NCI-H1417 treated with DMSO at 0.1 percent for 48 hours (cell line): ENCODE data around the gene AFG3L2.
"Not testable (repeated sequence)": the region's sequence is repeated elsewhere in the genome, so short reads cannot be mapped to it uniquely, and the experiment has no call there.

Source experiments
- DNase-seq: peaks from one replicate; lab custom pipeline; 2025; lab: John Stamatoyannopoulos, UW

AFG3L2 gene

GRCh38 chr18:12376754-12377555 lies at the start of gene AFG3L2:
Gene AFG3L2 (minus strand): TSS chr18:12377227. CDS start chr18:12377082, 145 bp downstream.
- peak; percentile 93 for DNase-seq

- no peak for DNase-seq
Observed at GRCh38 chr18:12424252-12424651, 47.2 kb upstream of the AFG3L2 start.

GRCh38 chr18:12423820-12424219 lies 46.8 kb upstream of the AFG3L2 start:
- no peak for DNase-seq

- DNase-seq = no peak
Observed at GRCh38 chr18:12423393-12423792, 46.4 kb upstream of the AFG3L2 start.

DNA sequence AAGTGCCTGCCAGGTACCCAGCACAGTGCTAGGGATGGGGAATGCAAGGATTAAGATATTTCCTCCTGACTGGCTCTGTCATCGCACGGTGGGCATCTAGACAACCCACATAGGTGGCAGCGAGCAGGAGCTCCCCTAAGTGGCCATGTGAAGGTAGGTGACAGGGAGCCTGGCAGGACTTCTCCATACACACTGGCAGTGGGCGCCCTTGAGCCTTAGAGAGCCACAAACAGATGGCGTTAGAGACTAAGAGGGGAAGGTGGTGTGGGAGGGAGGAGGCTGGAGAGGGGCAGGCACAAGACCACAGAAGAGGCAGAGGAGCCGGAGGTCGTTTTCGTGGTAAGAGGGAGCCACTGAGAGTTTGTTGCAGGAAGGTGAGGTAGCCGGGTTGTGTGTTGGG lies 45.9 kb upstream of the AFG3L2 start:
- no peak for DNase-seq

GRCh38 chr18:12421732-12422131 lies 44.7 kb upstream of the AFG3L2 start:
- DNase-seq = no peak

DNA sequence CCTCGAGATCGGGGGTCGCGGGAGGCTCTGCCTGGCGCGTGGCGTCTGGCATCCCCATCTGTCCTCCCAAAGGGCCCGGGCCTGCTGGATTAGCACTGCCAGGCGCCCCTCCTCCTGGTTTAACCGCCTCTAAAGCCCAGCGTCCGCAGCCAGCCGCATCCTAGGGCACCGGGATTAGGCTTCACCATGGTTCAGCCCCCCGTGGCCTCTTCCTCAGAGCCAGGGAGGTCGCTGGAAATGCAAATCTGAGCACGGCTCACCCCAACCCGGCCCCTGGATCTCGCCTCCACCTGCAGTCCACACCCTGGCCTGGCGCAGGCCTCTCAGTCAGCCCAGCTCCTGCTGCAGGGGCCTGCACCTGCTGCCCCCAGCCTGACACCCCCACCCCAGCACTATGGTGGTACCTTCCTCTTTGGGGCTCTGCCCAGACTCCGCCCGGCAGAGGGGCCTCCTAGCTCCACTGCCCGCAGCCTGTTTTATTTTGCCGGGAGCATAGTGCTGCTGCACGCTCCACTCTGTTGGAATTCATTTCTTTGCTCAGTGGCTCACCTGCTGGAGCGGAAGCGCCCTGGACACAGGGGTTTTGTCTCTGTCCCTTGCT lies 43.9 kb upstream of the AFG3L2 start:
- peak; percentile 2 for DNase-seq

- no peak for DNase-seq
Observed at GRCh38 chr18:12417687-12418086, 40.7 kb upstream of the AFG3L2 start.

DNA sequence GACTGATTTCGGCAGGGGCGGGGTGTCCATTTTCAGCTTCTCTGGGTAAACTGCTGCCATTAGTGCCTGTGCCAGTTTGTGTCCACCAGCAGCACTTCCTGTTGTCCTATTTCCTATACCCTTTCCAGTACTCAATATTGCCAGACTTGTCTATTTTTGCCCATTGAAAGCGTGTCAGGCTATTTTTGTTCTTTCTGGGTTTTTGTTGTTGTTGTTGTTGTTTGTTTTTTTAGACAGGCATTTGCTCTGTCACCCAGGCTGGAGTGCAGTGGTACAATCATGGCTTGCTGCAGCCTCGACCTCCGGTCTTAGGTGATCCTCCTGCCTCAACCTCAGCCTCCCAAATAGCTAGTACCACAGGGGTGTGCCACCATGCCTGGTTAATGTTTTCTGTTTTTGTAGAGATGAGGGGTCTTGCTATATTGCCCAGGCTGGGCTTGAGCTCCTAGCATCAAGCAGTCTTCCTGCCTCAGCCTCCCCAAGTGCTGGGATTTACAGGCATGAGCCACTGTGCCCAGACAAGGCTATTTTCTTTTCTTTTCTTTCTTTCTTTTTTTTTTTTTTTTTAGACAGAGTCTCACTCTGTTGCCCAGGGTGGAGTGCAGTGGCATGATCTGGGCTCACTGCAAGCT lies 39.2 kb upstream of the AFG3L2 start:
- no peak for DNase-seq

DNA sequence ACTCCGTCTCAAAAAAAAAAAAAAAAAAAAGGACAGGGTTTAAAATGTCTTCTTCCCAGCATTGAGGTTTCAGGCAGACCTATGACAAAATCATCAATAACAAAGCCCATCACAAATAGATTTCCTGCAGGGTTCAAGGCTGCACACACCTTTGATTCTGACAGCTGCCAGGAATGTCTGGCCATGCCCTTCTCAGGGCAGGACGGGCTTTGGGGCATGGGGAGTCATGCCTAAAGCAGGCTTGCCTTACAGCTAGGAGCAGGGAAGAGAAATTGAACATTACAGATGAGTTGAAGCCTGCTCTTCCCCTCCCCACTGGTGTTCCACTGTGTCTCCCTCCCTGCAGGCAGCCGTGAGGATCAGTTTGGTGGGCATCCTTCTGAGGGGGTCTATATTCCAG lies 34.4 kb upstream of the AFG3L2 start:
- no peak for DNase-seq

DNA sequence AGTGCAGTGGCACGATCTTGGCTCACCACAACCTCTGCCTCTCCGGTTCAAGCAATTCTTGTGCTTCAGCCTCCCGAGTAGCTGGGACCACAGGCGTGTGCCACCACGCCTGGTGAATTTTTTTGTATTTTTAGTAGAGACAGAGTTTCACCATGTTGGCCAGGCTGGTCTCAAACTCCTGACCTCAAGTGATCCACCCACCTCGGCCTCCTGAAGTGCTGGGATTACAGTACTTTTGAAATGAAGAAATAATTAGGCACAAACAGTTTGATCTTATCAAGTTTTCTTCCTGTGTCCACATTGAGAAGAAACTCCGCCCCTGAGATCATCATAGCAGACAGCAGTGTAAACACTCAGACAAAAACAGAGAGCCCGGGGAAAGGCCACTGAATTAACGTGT lies 33.7 kb upstream of the AFG3L2 start:
- not testable (repeated sequence) for DNase-seq

- no peak for DNase-seq
Observed at GRCh38 chr18:12410081-12410481, 33.1 kb upstream of the AFG3L2 start.

GRCh38 chr18:12409469-12409868 lies 32.4 kb upstream of the AFG3L2 start:
- no peak for DNase-seq

- DNase-seq = no peak
Observed at GRCh38 chr18:12408247-12408869, 31.3 kb upstream of the AFG3L2 start.

DNA sequence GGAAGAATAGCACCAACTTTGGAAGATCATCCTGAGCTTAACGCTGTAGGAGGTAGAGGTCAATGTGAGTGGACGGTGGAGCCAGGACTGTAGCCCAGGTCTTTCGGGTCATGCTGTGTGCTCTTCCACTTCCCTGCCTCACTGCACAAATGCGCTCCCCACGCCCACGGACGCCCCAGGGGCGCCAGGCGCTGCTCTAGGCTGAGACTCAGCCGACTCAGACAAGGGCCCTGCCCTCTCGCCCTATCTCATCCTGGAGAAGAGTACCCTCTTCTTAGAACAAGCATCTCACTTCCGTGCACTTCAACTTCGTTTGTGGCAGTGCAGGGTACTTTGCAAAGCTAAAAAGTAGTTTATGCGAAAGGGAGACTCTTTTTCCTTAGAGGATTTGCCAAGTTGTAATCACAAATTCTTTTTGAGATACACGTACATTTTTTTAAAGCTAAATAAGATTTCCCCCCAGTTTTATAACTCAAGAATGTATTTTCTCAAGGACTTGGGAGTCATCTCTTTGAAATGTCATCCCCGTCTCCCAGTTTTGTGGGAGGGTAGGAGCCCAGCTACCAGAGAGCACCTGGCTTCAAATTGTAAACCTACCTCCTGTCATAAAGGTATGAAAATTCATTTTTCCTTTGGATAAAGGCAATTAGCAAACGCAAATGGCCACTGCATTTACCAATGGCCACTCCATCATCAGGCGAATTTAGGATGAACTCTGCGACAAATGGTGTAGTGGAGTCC lies 29.5 kb upstream of the AFG3L2 start:
- DNase-seq = no peak

DNA sequence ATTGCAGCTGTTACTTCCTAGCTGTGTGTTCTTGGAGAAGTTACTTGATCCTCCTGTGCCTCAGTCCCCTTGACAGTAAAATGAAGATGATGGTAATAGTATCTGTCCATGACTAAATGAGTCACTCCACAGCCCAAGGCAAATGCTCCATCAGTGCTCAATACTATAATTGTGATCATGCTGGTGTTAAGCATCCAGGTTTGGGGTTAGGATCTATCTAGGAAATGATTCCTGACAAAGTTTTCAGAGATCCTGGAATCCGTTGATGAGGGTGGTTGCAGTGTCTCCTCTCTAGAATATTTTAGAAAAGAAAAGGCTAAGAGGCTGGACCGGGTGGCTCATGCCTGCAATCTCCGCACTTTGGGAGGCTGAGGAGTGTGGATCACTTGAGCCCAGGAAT lies 28.0 kb upstream of the AFG3L2 start:
- DNase-seq = no peak

- no peak for DNase-seq
Observed at GRCh38 chr18:12403601-12404506, 26.8 kb upstream of the AFG3L2 start.

DNA sequence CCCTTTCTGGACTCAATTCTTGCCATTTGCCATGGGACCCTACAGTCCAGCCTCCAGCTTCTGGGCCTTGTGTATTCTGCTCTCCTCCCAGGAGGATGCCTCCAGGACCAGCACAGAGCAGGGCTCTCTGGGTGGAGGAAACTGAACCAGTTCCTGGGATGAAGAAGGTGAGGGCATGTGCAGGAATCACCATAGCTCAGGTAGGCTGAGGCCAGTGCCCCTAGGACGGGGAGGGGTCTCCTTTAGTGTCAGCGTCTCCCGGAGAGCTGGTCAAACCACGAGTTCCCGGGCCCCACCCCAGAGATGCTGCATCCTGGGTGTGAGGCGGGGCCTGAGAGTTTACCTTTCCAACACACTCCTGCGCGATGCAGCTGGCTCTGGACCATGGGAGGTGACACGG lies 24.9 kb upstream of the AFG3L2 start:
- no peak for DNase-seq

DNA sequence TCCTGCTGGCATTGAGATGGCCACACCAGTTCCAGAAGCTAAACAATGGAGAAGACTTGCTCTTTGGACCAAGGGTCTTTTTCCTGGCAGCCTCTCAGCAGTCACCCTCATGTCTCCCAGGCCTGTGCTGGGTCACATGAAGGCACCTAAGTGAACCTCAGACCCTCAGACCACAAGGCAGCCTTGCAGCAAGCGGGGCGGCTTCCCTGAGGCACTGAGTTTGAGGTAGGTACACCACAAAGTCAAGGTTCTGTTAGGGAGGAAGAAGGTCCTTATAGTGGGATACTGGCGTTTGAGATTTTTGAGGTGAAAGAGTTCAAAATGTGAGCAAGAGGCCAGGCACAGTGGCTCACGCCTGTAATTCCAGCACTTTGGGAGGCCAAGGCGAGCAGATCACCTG lies 22.2 kb upstream of the AFG3L2 start:
- no peak for DNase-seq

- DNase-seq = no peak
Observed at GRCh38 chr18:12398625-12399024, 21.6 kb upstream of the AFG3L2 start.

DNA sequence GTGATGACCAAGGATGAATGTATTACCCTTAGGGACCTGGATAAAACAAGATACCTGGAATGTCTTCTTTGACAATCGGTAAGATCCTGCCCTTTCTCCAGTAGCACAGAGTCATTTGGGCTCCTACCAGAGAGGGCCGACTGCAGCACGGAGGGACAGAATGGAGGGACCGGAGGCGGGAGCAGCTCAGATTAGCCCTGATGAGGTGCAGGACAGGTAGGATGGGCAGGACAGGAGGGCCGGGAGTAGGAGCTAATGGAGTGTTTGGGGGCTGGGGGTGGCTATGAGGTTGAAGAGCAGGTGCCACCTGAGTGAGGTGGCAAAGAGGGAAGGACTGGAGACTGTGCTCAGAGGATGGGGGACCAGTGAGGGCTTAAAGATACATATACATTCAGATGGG lies 20.8 kb upstream of the AFG3L2 start:
- no peak for DNase-seq
